MCF 10A (cell line): ENCODE results near the gene KCTD7. TPM values are rescaled to one million over a fixed set of nuclear protein-coding genes. Genes with fewer than 3 reads are reported as not detected.
A peak's percentile ranks its signal among the peaks of the same experiment; 100 is the strongest.
"Not testable (repeated sequence)": the region's sequence is repeated elsewhere in the genome, so short reads cannot be mapped to it uniquely, and the experiment has no call there.

Source experiments
- BruUV-seq: library from RNA; stranded (reverse); fragments of 400-500 nt; replicated peaks from 2 replicates; lab custom pipeline; 2021; lab: Mats Ljungman, UMichigan
- CTCF ChIA-PET: fragments of 300-600 bp; sonication (Branson Sonifier 250); formaldehyde crosslinking; extraction: SDS; loops from one replicate; lab custom pipeline; 2021; ENCODE audit warnings: antibody characterized with exemption, inconsistent platforms; lab: Yijun Ruan, JAX
- POLR2A ChIA-PET: fragments of 300-600, 350-650 bp; sonication (Branson Sonifier 250); formaldehyde crosslinking; extraction: SDS; loops from one replicate; lab custom pipeline; 2020; ENCODE audit warnings: antibody characterized with exemption, inconsistent platforms; lab: Yijun Ruan, JAX
- DNase-seq: peaks from one replicate; pipeline ENCODE4 v3.0.0-alpha.2; 2018; ENCODE audit not compliant: unreplicated experiment
- H3K27ac Mint-ChIP-seq: one replicate; pipeline ENCODE4 v1.8.0; 2022; ENCODE audit warnings: mild to moderate bottlenecking, low read depth, mixed read lengths; ENCODE audit not compliant: unreplicated experiment
- H3K27me3 Mint-ChIP-seq: one replicate; pipeline ENCODE4 v1.8.0; 2022; ENCODE audit warnings: mixed read lengths; ENCODE audit not compliant: insufficient read depth, unreplicated experiment
- H3K36me3 Mint-ChIP-seq: one replicate; pipeline ENCODE4 v1.8.0; 2022; ENCODE audit warnings: mild to moderate bottlenecking, moderate library complexity, mixed read lengths; ENCODE audit not compliant: insufficient read depth, unreplicated experiment
- H3K4me1 Mint-ChIP-seq: one replicate; pipeline ENCODE4 v1.8.0; 2022; ENCODE audit warnings: mixed read lengths; ENCODE audit not compliant: insufficient read depth, unreplicated experiment
- H3K4me3 Mint-ChIP-seq: one replicate; pipeline ENCODE4 v1.8.0; 2022; ENCODE audit warnings: mild to moderate bottlenecking, moderate library complexity, mixed read lengths; ENCODE audit not compliant: unreplicated experiment
- H3K9me3 Mint-ChIP-seq: one replicate; pipeline ENCODE4 v1.8.0; 2022; ENCODE audit warnings: mixed read lengths; ENCODE audit not compliant: unreplicated experiment
- CTCF ChIP-seq: fragments of 200-600 bp; IDR thresholded peaks from one replicate; pipeline ENCODE4 v1.8.0; 2022; ENCODE audit warnings: antibody characterized with exemption, mild to moderate bottlenecking; ENCODE audit not compliant: unreplicated experiment
- intact Hi-C: fragments of 100-400 bp; cut with micrococcal nuclease; formaldehyde crosslinking; loops from 2 replicates; pipeline ENCODE4 v1.14.1; 2022
- total RNA-seq: library from RNA; stranded (reverse); gene quantifications from 2 replicates; pipeline ENCODE4 v1.2.3, GENCODE V29; 2022

KCTD7 gene
- total RNA-seq, 1 experiment from 2014 or later: 3.7 TPM

- BruUV-seq: no TSS peak
- TF ChIP-seq CTCF: no peak
- Mint-ChIP-seq H3K4me3 (no peak overlapping the region), H3K27me3 (no peaks in the 10 kb centered on the region), H3K9me3 (no peaks in the 10 kb centered on the region), H3K4me1 (no peaks in the 10 kb centered on the region), H3K27ac (no peak overlapping the region), H3K36me3 (peaks cover 34% of the 10 kb centered on the region)
- ChIA-PET CTCF (interaction anchor here (0.6 kb wide), 1 partner anchor 1200 kb away, joined by 3 read pairs; no protein-coding TSS in a partner anchor), POLR2A (interaction anchor here (0.7 to 1.1 kb wide), 2 partner anchors 13 to 52 kb away, joined by 3 read pairs; partner anchors contain the start of gene KCTD7)
- DNase-seq: no peak
- intact Hi-C loops: no loop called here
These were observed 13.5 kb downstream of the KCTD7 start for GRCh38 chr7:66642186-66642585.

DNA sequence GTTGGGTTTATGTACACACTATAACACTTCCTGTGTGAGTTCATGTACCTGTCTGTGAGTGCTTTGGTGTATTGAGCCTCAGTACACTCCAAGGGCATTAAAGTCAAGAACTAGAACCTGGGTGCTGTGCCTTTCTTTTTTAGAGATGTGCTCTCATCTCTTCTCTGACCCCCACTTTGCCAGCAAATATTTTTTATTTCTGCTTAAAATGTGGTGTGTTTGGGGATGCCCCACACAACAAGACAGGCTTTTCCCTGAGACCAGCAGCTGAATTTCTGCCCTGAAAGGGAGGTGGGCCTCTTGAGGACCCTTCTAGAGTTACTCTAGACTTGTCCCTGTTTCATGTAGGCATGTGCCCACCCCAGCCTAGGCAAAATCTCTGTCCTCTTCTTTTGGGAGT, 14.3 kb downstream of the KCTD7 start:
- BruUV-seq: no TSS peak
- Mint-ChIP-seq H3K36me3 (peaks cover 34% of the 10 kb centered on the region), H3K9me3 (no peaks in the 10 kb centered on the region), H3K27ac (no peak overlapping the region), H3K27me3 (no peaks in the 10 kb centered on the region), H3K4me3 (no peak overlapping the region), H3K4me1 (no peaks in the 10 kb centered on the region)
- no peak for TF ChIP-seq CTCF
- intact Hi-C loops: no loop called here
- ChIA-PET CTCF (interaction anchor here (0.9 kb wide), 1 partner anchor 13 kb away, joined by 3 read pairs; no protein-coding TSS in a partner anchor), POLR2A (interaction anchor here (1.1 kb wide), 1 partner anchor 52 kb away, joined by 3 read pairs; no protein-coding TSS in a partner anchor)
- DNase-seq: no peak

DNA sequence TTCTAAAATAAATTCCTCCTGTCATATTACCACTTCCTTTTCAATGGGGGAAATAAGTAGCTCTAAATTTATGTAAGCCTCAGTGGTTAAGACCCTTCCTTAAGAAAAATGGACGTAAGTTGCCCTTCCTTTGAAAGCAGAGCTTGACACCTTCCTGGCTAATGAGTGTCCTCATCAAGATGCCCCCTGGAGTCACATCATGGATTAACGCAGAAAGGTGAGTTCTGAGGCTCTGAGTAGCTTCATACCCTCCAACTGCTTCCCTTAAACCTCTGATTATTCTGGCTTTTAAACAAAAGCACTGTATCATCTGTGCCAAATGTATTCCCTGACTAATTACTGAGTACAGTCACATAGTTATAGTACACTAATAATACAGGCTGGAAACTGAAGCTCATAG, 14.7 kb downstream of the KCTD7 start:
- Mint-ChIP-seq H3K9me3 (no peaks in the 10 kb centered on the region), H3K4me3 (no peak overlapping the region), H3K4me1 (no peaks in the 10 kb centered on the region), H3K27ac (no peak overlapping the region), H3K27me3 (no peaks in the 10 kb centered on the region), H3K36me3 (peaks cover 34% of the 10 kb centered on the region)
- BruUV-seq: no TSS peak
- no peak for DNase-seq
- TF ChIP-seq CTCF: no peak
- ChIA-PET POLR2A (interaction anchor here (3.1 kb wide), 1 partner anchor 11 kb away, joined by 12 read pairs; no protein-coding TSS in a partner anchor), CTCF (interaction anchor here (0.9 kb wide), 1 partner anchor 13 kb away, joined by 3 read pairs; no protein-coding TSS in a partner anchor)
- intact Hi-C loops: no loop called here

- not testable (repeated sequence) for H3K9me3 Mint-ChIP-seq, H3K27ac Mint-ChIP-seq, BruUV-seq, DNase-seq, H3K27me3 Mint-ChIP-seq, H3K4me3 Mint-ChIP-seq, H3K36me3 Mint-ChIP-seq
- H3K4me1 Mint-ChIP-seq: peaks cover 10% of the 10 kb centered on the region
- intact Hi-C loops: loop anchor here (10.0 kb wide), 1 partner anchor 96 kb away; no protein-coding TSS in a partner anchor
- CTCF ChIA-PET: interaction anchor here (0.6 to 0.7 kb wide), 2 partner anchors 51 to 197 kb away, joined by 3 to 4 read pairs; no protein-coding TSS in a partner anchor
- POLR2A ChIA-PET: interaction anchor here (1.0 kb wide), 1 partner anchor 12 kb away, joined by 3 read pairs; no protein-coding TSS in a partner anchor
These were observed 22.3 kb downstream of the KCTD7 start for GRCh38 chr7:66651026-66651425.

DNA sequence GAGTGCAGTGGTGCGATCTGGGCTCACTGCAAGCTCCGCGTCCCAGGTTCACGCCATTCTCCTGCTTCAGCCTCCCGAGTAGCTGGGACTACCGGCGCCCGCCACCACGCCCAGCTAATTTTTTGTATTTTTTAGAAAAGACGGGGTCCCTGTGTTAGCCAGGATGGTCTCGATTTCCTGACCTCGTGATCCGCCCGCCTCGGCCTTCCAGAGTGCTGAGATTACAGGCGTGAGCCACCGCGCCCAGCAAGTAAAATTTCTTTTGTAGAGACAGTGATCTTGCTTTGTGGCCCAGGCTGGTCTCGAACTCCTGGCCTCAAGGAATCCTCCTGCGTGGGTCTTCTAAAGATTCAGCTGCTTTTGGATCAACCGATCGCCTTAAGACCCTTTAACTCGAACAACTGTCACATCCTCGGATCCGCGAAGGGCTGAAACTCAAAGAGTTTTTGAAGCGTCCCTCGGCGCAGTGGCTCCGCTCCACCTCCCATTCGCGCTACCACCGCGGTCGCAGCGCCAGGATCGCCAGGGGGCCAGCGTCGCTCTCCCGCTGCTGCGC, 25.1 kb downstream of the KCTD7 start:
- ChIA-PET CTCF (interaction anchor here (0.5 to 1.7 kb wide), 7 partner anchors 21 to 219 kb away, joined by 3 to 5 read pairs (median 4); no protein-coding TSS in a partner anchor), POLR2A (interaction anchor here (0.6 to 4.5 kb wide), 22 partner anchors 9 to 355 kb away, joined by 3 to 56 read pairs (median 8); partner anchors contain the start of genes KCTD7, RABGEF1 and SBDS)
- intact Hi-C loops: loop anchor here (1.0 to 10.0 kb wide), 3 partner anchors 29 to 99 kb away; no protein-coding TSS in a partner anchor
- Mint-ChIP-seq H3K4me1 (peaks cover 13% of the 10 kb centered on the region), H3K27ac (peak overlapping the region; percentile 97), H3K4me3 (peak overlapping the region; percentile 88)
- H3K9me3 Mint-ChIP-seq, DNase-seq, H3K27me3 Mint-ChIP-seq, H3K36me3 Mint-ChIP-seq: not testable (repeated sequence)
- TSS peak; percentile 83 for BruUV-seq
